Ishikawa (cell line): Measurements from ENCODE around the gene PRKCH.

Experiments used
- CEBPB ChIP-seq: IDR thresholded peaks from 2 replicates; pipeline ENCODE4 v1.6.1; 2012
- CREB1 ChIP-seq: IDR thresholded peaks from 2 replicates; pipeline ENCODE4 v1.6.1; 2012; ENCODE audit warnings: low read depth
- EGR1 ChIP-seq: IDR thresholded peaks from 2 replicates; pipeline ENCODE4 v1.6.1; 2012
- EP300 ChIP-seq: IDR thresholded peaks from 2 replicates; pipeline ENCODE4 v1.6.1; 2012; ENCODE audit warnings: borderline replicate concordance
- FOXM1 ChIP-seq: IDR thresholded peaks from 2 replicates; pipeline ENCODE4 v1.6.1; 2012; ENCODE audit warnings: low read depth, borderline replicate concordance
- NFIC ChIP-seq: IDR thresholded peaks from 2 replicates; pipeline ENCODE4 v1.6.1; 2012
- RAD21 ChIP-seq: IDR thresholded peaks from 2 replicates; pipeline ENCODE4 v1.6.1; 2012; ENCODE audit warnings: low read depth
- REST ChIP-seq: IDR thresholded peaks from 2 replicates; pipeline ENCODE4 v1.6.1; 2012; ENCODE audit warnings: low read depth, mild to moderate bottlenecking
- TAF1 ChIP-seq: IDR thresholded peaks from 2 replicates; pipeline ENCODE4 v1.6.1; 2012; ENCODE audit warnings: low read depth, mild to moderate bottlenecking
- TCF12 ChIP-seq: IDR thresholded peaks from 2 replicates; pipeline ENCODE4 v1.6.1; 2012; ENCODE audit warnings: low read depth
- TEAD4 ChIP-seq: IDR thresholded peaks from 2 replicates; pipeline ENCODE4 v1.6.1; 2012
- USF1 ChIP-seq: IDR thresholded peaks from 2 replicates; pipeline ENCODE4 v1.6.1; 2012
- YY1 ChIP-seq: IDR thresholded peaks from 2 replicates; pipeline ENCODE4 v1.6.1; 2012; ENCODE audit warnings: low read depth
- ZBTB7A ChIP-seq: IDR thresholded peaks from 2 replicates; pipeline ENCODE4 v1.6.1; 2012; ENCODE audit warnings: low read depth
- TF ChIP-seq, protein P1 (sequence below): IDR thresholded peaks from 2 replicates; pipeline ENCODE4 v1.6.1; 2012

Gene PRKCH

DNA sequence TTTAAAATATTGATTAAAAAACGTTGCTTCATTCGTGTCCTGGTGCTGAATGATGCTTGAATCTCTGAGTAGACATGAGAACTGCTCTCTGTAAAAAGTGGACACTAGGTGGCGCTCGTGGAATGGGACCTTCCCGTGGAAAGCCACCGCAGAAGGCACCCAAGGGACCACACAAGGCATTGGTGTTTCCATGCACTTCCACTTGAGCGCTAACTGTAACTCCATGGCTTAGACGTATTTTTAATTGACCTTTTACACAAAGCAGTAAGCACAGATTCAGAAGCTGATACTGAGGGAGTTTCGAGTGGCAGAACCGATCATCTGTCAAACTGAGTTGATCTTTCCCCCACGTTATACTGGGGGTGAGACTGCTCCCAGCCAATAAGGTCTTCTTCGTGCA lies 135.3 kb downstream of the PRKCH start:
- no peak for TF ChIP-seq REST
- peak; percentile 86 for TF ChIP-seq RAD21

DNA sequence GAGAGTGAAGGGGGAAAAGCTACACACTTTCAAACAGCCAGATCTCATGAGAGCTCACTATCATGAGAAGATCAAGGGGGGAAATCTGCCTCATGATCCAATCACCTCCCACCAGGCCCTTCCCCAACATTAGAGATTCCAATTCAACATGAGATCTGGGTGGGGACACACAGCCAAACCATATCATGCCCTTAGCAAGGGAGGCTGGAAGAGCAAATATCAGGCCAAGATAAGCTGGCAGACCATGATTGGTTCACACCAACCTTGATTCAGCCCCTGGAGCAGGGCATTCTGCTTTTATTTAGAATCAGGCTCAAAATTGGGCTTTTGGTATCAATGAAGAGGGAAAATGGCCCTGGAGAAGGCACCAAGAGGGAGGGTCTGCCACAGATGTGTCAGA lies 137.4 kb downstream of the PRKCH start:
- TF ChIP-seq TCF12 (no peak), NFIC (no peak), ZBTB7A (no peak), YY1 (no peak), EP300 (no peak), TEAD4 (no peak), RAD21 (no peak), FOXM1 (no peak), CEBPB (no peak)
- TF ChIP-seq, protein P1, sequence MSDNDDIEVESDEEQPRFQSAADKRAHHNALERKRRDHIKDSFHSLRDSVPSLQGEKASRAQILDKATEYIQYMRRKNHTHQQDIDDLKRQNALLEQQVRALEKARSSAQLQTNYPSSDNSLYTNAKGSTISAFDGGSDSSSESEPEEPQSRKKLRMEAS, result no peak

- TF ChIP-seq CREB1 (no peak), TEAD4 (no peak), ZBTB7A (no peak), EGR1 (no peak), NFIC (no peak), FOXM1 (no peak), TAF1 (no peak), TCF12 (no peak), CEBPB (no peak), USF1 (no peak), YY1 (no peak), EP300 (no peak)
- TF ChIP-seq, protein P1, result no peak
Measured at GRCh38 chr14:61459229-61459628, 137.8 kb downstream of the PRKCH start.

- TF ChIP-seq EGR1 (no peak), CREB1 (no peak), TAF1 (no peak)
Measured at GRCh38 chr14:61460063-61460462, 138.7 kb downstream of the PRKCH start.

GRCh38 chr14:61460718-61461611 lies 139.6 kb downstream of the PRKCH start:
- no peak for TF ChIP-seq TAF1
- TF ChIP-seq RAD21, result no peak
- TF ChIP-seq CEBPB, result no peak
- TF ChIP-seq EP300, result no peak
- TF ChIP-seq, protein P1, result no peak
- TF ChIP-seq TCF12, result no peak
- TF ChIP-seq FOXM1, result no peak
- TF ChIP-seq CREB1, result no peak
- TF ChIP-seq REST, result no peak

- TF ChIP-seq RAD21, result peak; percentile 89
- TF ChIP-seq TEAD4, result no peak
Measured at GRCh38 chr14:61461808-61462275, 140.5 kb downstream of the PRKCH start.

GRCh38 chr14:61462566-61463193 lies 141.3 kb downstream of the PRKCH start:
- TF ChIP-seq YY1, result no peak
- TF ChIP-seq TCF12, result no peak
- TF ChIP-seq CEBPB, result no peak
